Fibroblast of upper back skin (primary cell): ENCODE data around the gene PHTF2.
"Not testable (repeated sequence)": the region's sequence is repeated elsewhere in the genome, so short reads cannot be mapped to it uniquely, and the experiment has no call there.

Experiments used
- DNase-seq: peaks from one replicate; pipeline ENCODE4 v3.0.0-alpha.2; 2013

The PHTF2 gene

GRCh38 chr7:77798394-77799077 lies at the start of gene PHTF2, which contains the start of gene TMEM60:
TSS of gene PHTF2 (plus strand) at chr7:77798773.
TSS of gene TMEM60 (minus strand) at chr7:77798434. CDS start at chr7:77794373, 4,061 bp downstream.
- DNase-seq: peak; percentile 100

GRCh38 chr7:77752016-77752415 lies 46.6 kb upstream of the PHTF2 start:
- no peak for DNase-seq

- no peak for DNase-seq
Observed at GRCh38 chr7:77753173-77753572, 45.4 kb upstream of the PHTF2 start.

GRCh38 chr7:77757589-77757988 lies 41.0 kb upstream of the PHTF2 start:
- DNase-seq: no peak

GRCh38 chr7:77759294-77759889 lies 39.2 kb upstream of the PHTF2 start:
- DNase-seq: peak; percentile 61

GRCh38 chr7:77760809-77761453 lies 37.6 kb upstream of the PHTF2 start:
- DNase-seq: no peak

- no peak for DNase-seq
Observed at GRCh38 chr7:77765481-77765880, 33.1 kb upstream of the PHTF2 start.

- peak; percentile 60 for DNase-seq
Observed at GRCh38 chr7:77765906-77766800, 32.4 kb upstream of the PHTF2 start.

GRCh38 chr7:77766801-77767605 lies 31.6 kb upstream of the PHTF2 start:
- DNase-seq: no peak

- DNase-seq: no peak
Observed at GRCh38 chr7:77770316-77770715, 28.3 kb upstream of the PHTF2 start.

GRCh38 chr7:77771901-77772300 lies 26.7 kb upstream of the PHTF2 start:
- no peak for DNase-seq

GRCh38 chr7:77778535-77778934 lies 20.0 kb upstream of the PHTF2 start:
- no peak for DNase-seq

GRCh38 chr7:77782383-77782782 lies 16.2 kb upstream of the PHTF2 start:
- DNase-seq: no peak

GRCh38 chr7:77783111-77783510 lies 15.5 kb upstream of the PHTF2 start:
- DNase-seq: no peak

- no peak for DNase-seq
Observed at GRCh38 chr7:77783545-77783944, 15.0 kb upstream of the PHTF2 start.

- DNase-seq: not testable (repeated sequence)
Observed at GRCh38 chr7:77784426-77784825, 14.1 kb upstream of the PHTF2 start.

GRCh38 chr7:77786018-77786417 lies 12.6 kb upstream of the PHTF2 start:
- no peak for DNase-seq

GRCh38 chr7:77786741-77787140 lies 11.8 kb upstream of the PHTF2 start:
- DNase-seq: no peak

- DNase-seq: no peak
Observed at GRCh38 chr7:77788327-77788902, 10.2 kb upstream of the PHTF2 start.

- no peak for DNase-seq
Observed at GRCh38 chr7:77791336-77791735, 7.2 kb upstream of the PHTF2 start.

- no peak for DNase-seq
Observed at GRCh38 chr7:77791956-77792355, 6.6 kb upstream of the PHTF2 start.

GRCh38 chr7:77794000-77794399 lies 4.6 kb upstream of the PHTF2 start:
- DNase-seq: no peak
